CD14-positive monocyte (primary cell): ENCODE measurements around the gene INKA1. TPM values are rescaled to one million over a fixed set of nuclear protein-coding genes. Genes with fewer than 3 reads are reported as not detected.
"Not testable (repeated sequence)": the region's sequence is repeated elsewhere in the genome, so short reads cannot be mapped to it uniquely, and the experiment has no call there.

Experiments used
- DNase-seq, 3 donors: peaks; one replicate each; pipeline ENCODE4 v3.0.0-alpha.2; 2011 to 2022
- H2AFZ ChIP-seq: 2 replicates; pipeline ENCODE4 v1.6.0; 2012; ENCODE audit warnings: mild to moderate bottlenecking, low read depth, low read length, inconsistent platforms; ENCODE audit not compliant: insufficient read depth, poor library complexity, severe bottlenecking
- H3K27ac ChIP-seq, 2 donors: 1 replicate in 1 of 2; 2 replicates in 1 of 2; pipeline ENCODE4 v1.5.1; 2012 to 2013; ENCODE audit warnings: low read length in 2 of 2, control low read depth in 1 of 2, inconsistent platforms in 1 of 2, low read depth in 1 of 2, mild to moderate bottlenecking in 1 of 2
- H3K27me3 ChIP-seq, 2 donors: one replicate each; pipeline versions ENCODE4 v1.6.0 to v1.6.1; 2011 to 2013; ENCODE audit warnings: low read length in 2 of 2; ENCODE audit not compliant: control insufficient read depth in 2 of 2, insufficient read depth in 2 of 2
- H3K36me3 ChIP-seq, 2 donors: replicated peaks in 1 of 2; 1 replicate in 1 of 2; 2 replicates in 1 of 2; pipeline versions ENCODE4 v1.5.1 to v1.6.1; 2012 to 2013; ENCODE audit warnings: low read length in 2 of 2, control low read depth in 1 of 2, inconsistent platforms in 1 of 2, mild to moderate bottlenecking in 1 of 2; ENCODE audit not compliant: insufficient read depth in 2 of 2, control insufficient read depth in 1 of 2
- H3K4me1 ChIP-seq, 2 donors: 1 replicate in 1 of 2; 2 replicates in 1 of 2; pipeline versions ENCODE4 v1.5.1 to v1.6.1; 2012 to 2013; ENCODE audit warnings: low read length in 2 of 2, control low read depth in 1 of 2, inconsistent platforms in 1 of 2, mild to moderate bottlenecking in 1 of 2, moderate library complexity in 1 of 2; ENCODE audit not compliant: insufficient read depth in 2 of 2, control insufficient read depth in 1 of 2
- H3K4me2 ChIP-seq: replicated peaks from 2 replicates; pipeline ENCODE3; 2012; ENCODE audit warnings: low read length, moderate library complexity, mild to moderate bottlenecking; ENCODE audit not compliant: poor library complexity, severe bottlenecking; ENCODE audit errors: extremely low read depth
- H3K4me3 ChIP-seq, 3 experiments: fragments of 200-600 bp in 1 of 3; sonication (generic) in 1 of 3; replicated peaks in 1 of 3; 1 replicate in 2 of 3; 2 replicates in 1 of 3; pipeline ENCODE4 v1.5.1; 2011 to 2013; ENCODE audit warnings: low read length in 3 of 3, mild to moderate bottlenecking in 3 of 3, control low read depth in 2 of 3, low read depth in 2 of 3, inconsistent platforms in 1 of 3, moderate library complexity in 1 of 3
- H3K79me2 ChIP-seq: 2 replicates; pipeline ENCODE4 v1.6.0; 2012; ENCODE audit warnings: mild to moderate bottlenecking, control low read depth, inconsistent platforms, low read length, moderate library complexity; ENCODE audit not compliant: insufficient read depth
- H3K9ac ChIP-seq: 2 replicates; pipeline ENCODE4 v1.6.0; 2017; ENCODE audit warnings: low read length, mild to moderate bottlenecking; ENCODE audit not compliant: insufficient read depth, poor library complexity, severe bottlenecking
- H3K9me3 ChIP-seq, 2 donors: replicated peaks in 1 of 2; 1 replicate in 1 of 2; 2 replicates in 1 of 2; pipeline versions ENCODE4 v1.5.1 to v1.6.1; 2012 to 2013; ENCODE audit warnings: low read length in 2 of 2, control low read depth in 1 of 2; ENCODE audit not compliant: control insufficient read depth in 1 of 2, insufficient read depth in 1 of 2
- H4K20me1 ChIP-seq: 2 replicates; pipeline ENCODE4 v1.6.0; 2012; ENCODE audit warnings: mild to moderate bottlenecking, low read length, control low read depth, moderate library complexity; ENCODE audit not compliant: insufficient read depth
- H3K27ac Mint-ChIP-seq, 7 donors: one replicate each; pipeline ENCODE4 v1.8.0; 2020; ENCODE audit warnings: mild to moderate bottlenecking in 7 of 7, mixed read lengths in 7 of 7, moderate library complexity in 6 of 7, inconsistent platforms in 2 of 7
- H3K27me3 Mint-ChIP-seq, 3 donors: one replicate each; pipeline ENCODE4 v1.8.0; 2021 to 2022; ENCODE audit warnings: low read depth in 3 of 3, mild to moderate bottlenecking in 3 of 3, mixed read lengths in 3 of 3, moderate library complexity in 3 of 3, inconsistent platforms in 1 of 3
- H3K36me3 Mint-ChIP-seq, 2 donors: one replicate each; pipeline ENCODE4 v1.8.0; 2020; ENCODE audit warnings: mixed read lengths in 2 of 2, inconsistent platforms in 1 of 2, mild to moderate bottlenecking in 1 of 2
- H3K4me1 Mint-ChIP-seq: one replicate; pipeline ENCODE4 v1.8.0; 2020; ENCODE audit warnings: mild to moderate bottlenecking, mixed read lengths
- H3K4me3 Mint-ChIP-seq, 2 donors: one replicate each; pipeline ENCODE4 v1.8.0; 2020; ENCODE audit warnings: mild to moderate bottlenecking in 2 of 2, mixed read lengths in 2 of 2, moderate library complexity in 1 of 2
- H3K9me3 Mint-ChIP-seq, 7 donors: one replicate each; pipeline ENCODE4 v1.8.0; 2020 to 2022; ENCODE audit warnings: mixed read lengths in 7 of 7, mild to moderate bottlenecking in 6 of 7, moderate library complexity in 6 of 7, inconsistent platforms in 2 of 7
- CTCF ChIP-seq: fragments of 200-600 bp; IDR thresholded peaks from one replicate; pipeline ENCODE4 v1.8.0; 2022; ENCODE audit warnings: antibody characterized with exemption, mild to moderate bottlenecking
- WGBS: methylation state at CpG from one replicate; pipeline ENCODE4 v1.1.5; 2013; ENCODE audit warnings: missing lambda C conversion rate; ENCODE audit not compliant: insufficient coverage; 5-methylcytosine and 5-hydroxymethylcytosine counted together
- intact Hi-C, 2 donors: fragments of 100-400 bp; cut with micrococcal nuclease; formaldehyde crosslinking; loops; one replicate each; pipeline versions ENCODE4 v1.15.0 to v1.15.1; 2023
- polyA plus RNA-seq, 3 donors: library from polyadenylated mRNA; depleted of rRNA in 1 of 3; unstranded in 2 of 3; stranded (reverse) in 1 of 3; fragments of 300-500 nt in 2 of 3; fragments of >200 nt in 1 of 3; fragmentation: Illumina TruSeq in 2 of 3; gene quantifications; 1 replicate in 2 of 3; 2 replicates in 1 of 3; pipeline ENCODE4 v1.2.3, GENCODE V29; 2012 to 2021

INKA1 gene
- polyA plus RNA-seq, 3 donors: 0.43 to 1.3 (median 1.3) TPM

GRCh38 chr3:49812916-49813496 lies 9.9 kb downstream of the INKA1 start:
- Mint-ChIP-seq H3K27ac (peak overlapping the region; percentile 91 to 95 (median 93)), H3K27me3 (peaks cover 0 to 2% (median 0%) of the 10 kb centered on the region in 3 donors), H3K4me1 (peaks cover 47% of the 10 kb centered on the region), H3K9me3 (no peaks in the 10 kb centered on the region), H3K4me3 (peak overlapping the region; percentile 86 to 90), H3K36me3 (peaks cover 39 to 47% of the 10 kb centered on the region in 2 donors)
- peak overlapping the region; percentile 87 for H2AFZ ChIP-seq
- 30% methylated on average over 8 of the region's 9 CpGs for WGBS
- H3K27ac ChIP-seq: peak overlapping the region; percentile 67 to 96
- H3K4me2 ChIP-seq: peak overlapping the region; percentile 91
- peak overlapping the region; percentile 87 for H3K9ac ChIP-seq
- DNase-seq: no peak
- peak overlapping the region; percentile 55 to 91 (median 67) for H3K4me3 ChIP-seq
- H3K4me1 ChIP-seq: peaks cover 19 to 34% of the 10 kb centered on the region in 2 donors
- peaks cover 32% of the 10 kb centered on the region for H3K79me2 ChIP-seq
- H4K20me1 ChIP-seq: no peaks in the 10 kb centered on the region
- no peak for TF ChIP-seq CTCF
- H3K27me3 ChIP-seq: no peaks in the 10 kb centered on the region
- H3K36me3 ChIP-seq: peaks cover 42 to 46% of the 10 kb centered on the region in 2 donors
- intact Hi-C loops: no loop called here
- H3K9me3 ChIP-seq: no peaks in the 10 kb centered on the region

GRCh38 chr3:49813497-49814174 lies 10.6 kb downstream of the INKA1 start, which contains the start of gene UBA7:
UBA7 (minus strand) TSS chr3:49813953; CDS start chr3:49813787, 166 bp downstream.
- 3% methylated on average over 5 of the region's 9 CpGs for WGBS
- Histone ChIP-seq H3K9ac (peak within 1 kb of the TSS; percentile 87), H3K9me3 (no peaks in the 10 kb centered on the region), H4K20me1 (no peaks in the 10 kb centered on the region), H3K27ac (peak within 1 kb of the TSS; percentile 67 to 96), H3K27me3 (no peaks in the 10 kb centered on the region), H3K36me3 (peaks cover 40% of the 10 kb centered on the region in 2 donors), H2AFZ (peak within 1 kb of the TSS; percentile 87), H3K4me3 (peak within 1 kb of the TSS; percentile 55 to 91 (median 67)), H3K4me1 (peaks cover 19 to 34% of the 10 kb centered on the region in 2 donors), H3K79me2 (peaks cover 32% of the 10 kb centered on the region), H3K4me2 (peak within 1 kb of the TSS; percentile 91)
- Mint-ChIP-seq H3K36me3 (peaks cover 35 to 41% of the 10 kb centered on the region in 2 donors), H3K4me1 (peaks cover 40% of the 10 kb centered on the region), H3K4me3 (peak within 1 kb of the TSS; percentile 86 to 90), H3K9me3 (no peaks in the 10 kb centered on the region), H3K27me3 (no peaks in the 10 kb centered on the region), H3K27ac (peak within 1 kb of the TSS; percentile 91 to 95 (median 93))
- intact Hi-C loops: no loop called here
- DNase-seq: peak; percentile 59 to 85 (median 74)
- TF ChIP-seq CTCF: no peak

GRCh38 chr3:49823131-49823530 lies 20.1 kb downstream of the INKA1 start:
- H3K4me2 ChIP-seq, H3K27ac Mint-ChIP-seq, H3K4me1 Mint-ChIP-seq, H3K4me3 ChIP-seq, H3K27me3 ChIP-seq, intact Hi-C loops, H3K4me3 Mint-ChIP-seq, H3K79me2 ChIP-seq, H4K20me1 ChIP-seq, H3K9ac ChIP-seq, H3K36me3 ChIP-seq, H3K36me3 Mint-ChIP-seq, H3K27ac ChIP-seq, H3K27me3 Mint-ChIP-seq, H3K9me3 Mint-ChIP-seq, H3K4me1 ChIP-seq, H3K9me3 ChIP-seq, H2AFZ ChIP-seq, DNase-seq: not testable (repeated sequence)
- 80% methylated on average over 1 of the region's 3 CpGs for WGBS
